Uterus (tissue), 2 donors: Measurements from ENCODE around the gene CYP2A6.

Experiments used
- POLR2A ChIP-seq, 2 donors: fragments of 450-650 bp; IDR thresholded peaks; one replicate each; pipeline ENCODE4 v1.6.1; 2016; ENCODE audit warnings: antibody characterized with exemption in 2 of 2, mild to moderate bottlenecking in 1 of 2, moderate library complexity in 1 of 2
- TF ChIP-seq, protein P1 (sequence below), 4 experiments: fragments of 200-600 bp in 2 of 4; fragments of 450-650 bp in 2 of 4; sonication (generic) in 2 of 4; IDR thresholded peaks; one replicate each; pipeline ENCODE4 v1.5.1; 2016 to 2019; ENCODE audit warnings: antibody characterized with exemption in 4 of 4, mild to moderate bottlenecking in 2 of 4, moderate library complexity in 1 of 4

DNA sequence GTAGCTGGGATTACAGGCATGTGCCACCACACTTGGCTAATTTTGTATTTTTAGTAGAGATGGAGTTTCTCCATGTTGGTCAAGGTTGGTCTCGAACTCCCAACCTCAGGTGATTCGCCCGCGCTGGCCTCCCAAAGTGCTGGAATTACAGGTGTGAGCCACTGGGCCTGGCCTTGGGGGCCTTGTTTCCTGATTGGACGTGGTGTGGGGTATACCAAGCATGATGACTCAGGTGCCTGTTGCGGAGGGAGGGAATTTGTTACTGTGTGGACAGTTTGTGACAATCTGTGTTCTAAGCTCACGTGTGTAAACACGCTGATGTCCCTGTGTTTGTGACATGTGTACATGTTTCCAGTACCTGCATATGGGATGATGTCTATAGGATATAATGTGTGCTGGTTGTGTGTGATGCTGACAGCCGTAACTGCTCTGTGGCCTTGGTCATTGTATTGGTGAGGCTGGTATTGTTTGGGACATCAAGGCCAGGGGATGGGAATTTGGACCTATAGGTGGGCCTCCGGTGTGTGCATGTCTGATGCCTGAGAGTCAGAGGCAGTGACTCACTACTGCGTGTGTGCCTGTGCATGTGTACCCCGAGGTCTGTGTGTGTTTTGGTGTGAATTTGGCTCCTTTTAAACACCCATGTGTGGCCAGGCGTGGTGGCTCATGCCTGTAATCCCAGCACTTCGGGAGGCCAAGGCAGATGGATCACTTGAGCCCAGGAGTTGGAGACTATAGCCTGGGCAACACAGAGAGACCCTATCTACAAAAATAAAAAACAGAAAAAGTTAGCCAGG lies 52.9 kb downstream of the CYP2A6 start:
- TF ChIP-seq, protein P1, sequence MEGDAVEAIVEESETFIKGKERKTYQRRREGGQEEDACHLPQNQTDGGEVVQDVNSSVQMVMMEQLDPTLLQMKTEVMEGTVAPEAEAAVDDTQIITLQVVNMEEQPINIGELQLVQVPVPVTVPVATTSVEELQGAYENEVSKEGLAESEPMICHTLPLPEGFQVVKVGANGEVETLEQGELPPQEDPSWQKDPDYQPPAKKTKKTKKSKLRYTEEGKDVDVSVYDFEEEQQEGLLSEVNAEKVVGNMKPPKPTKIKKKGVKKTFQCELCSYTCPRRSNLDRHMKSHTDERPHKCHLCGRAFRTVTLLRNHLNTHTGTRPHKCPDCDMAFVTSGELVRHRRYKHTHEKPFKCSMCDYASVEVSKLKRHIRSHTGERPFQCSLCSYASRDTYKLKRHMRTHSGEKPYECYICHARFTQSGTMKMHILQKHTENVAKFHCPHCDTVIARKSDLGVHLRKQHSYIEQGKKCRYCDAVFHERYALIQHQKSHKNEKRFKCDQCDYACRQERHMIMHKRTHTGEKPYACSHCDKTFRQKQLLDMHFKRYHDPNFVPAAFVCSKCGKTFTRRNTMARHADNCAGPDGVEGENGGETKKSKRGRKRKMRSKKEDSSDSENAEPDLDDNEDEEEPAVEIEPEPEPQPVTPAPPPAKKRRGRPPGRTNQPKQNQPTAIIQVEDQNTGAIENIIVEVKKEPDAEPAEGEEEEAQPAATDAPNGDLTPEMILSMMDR (IDR thresholded peaks at IDR 0.05): no peak
- no peak for TF ChIP-seq POLR2A (IDR thresholded peaks at IDR 0.05)
